Measurements from ENCODE around the gene EPO. TPM values are rescaled to one million over a fixed set of nuclear protein-coding genes. Genes with fewer than 3 reads are reported as not detected.
"Not testable (repeated sequence)": the region's sequence is repeated elsewhere in the genome, so short reads cannot be mapped to it uniquely, and the experiment has no call there.

Gene EPO
- total RNA-seq, 2 experiments from 2014 or later = not detected

- ChIA-PET POLR2A (interaction anchor here (0.8 to 1.5 kb wide), 2 partner anchors 17 to 207 kb away, joined by 3 to 5 read pairs; partner anchors contain the start of gene POP7), CTCF (interaction anchor here (0.7 to 1.5 kb wide), 7 partner anchors 8 to 1550 kb away, joined by 3 to 5 read pairs (median 3); partner anchors contain the start of genes POP7 and SLC12A9)
- no peak for ATAC-seq
- Mint-ChIP-seq H3K9me3 (ENCODE audit: low read depth) (peaks cover 7% of the 10 kb centered on the region), H3K27me3 (peaks cover 35% of the 10 kb centered on the region), H3K27ac (no peak overlapping the region), H3K36me3 (ENCODE audit: low read depth) (peaks cover 1% of the 10 kb centered on the region), H3K4me1 (peaks cover 5% of the 10 kb centered on the region), H3K4me3 (no peak overlapping the region)
- DNase-seq = no peak
- intact Hi-C loops (cut with DNase I, micrococcal nuclease) = no loop called here
Observed at GRCh38 chr7:100722480-100723212, 2.4 kb downstream of the EPO start.

- no peak for DNase-seq
- Mint-ChIP-seq H3K27me3 (peaks cover 33% of the 10 kb centered on the region), H3K27ac (no peak overlapping the region), H3K9me3 (ENCODE audit: low read depth) (peaks cover 2% of the 10 kb centered on the region), H3K36me3 (ENCODE audit: low read depth) (no peaks in the 10 kb centered on the region), H3K4me3 (no peak overlapping the region), H3K4me1 (peaks cover 5% of the 10 kb centered on the region)
- POLR2A ChIA-PET = interaction anchor here (0.6 kb wide), 1 partner anchor 9 kb away, joined by 5 read pairs; no protein-coding TSS in a partner anchor
- ATAC-seq = no peak
- intact Hi-C loops (cut with DNase I, micrococcal nuclease) = no loop called here
- CTCF ChIA-PET = interaction anchor here (1.0 to 2.9 kb wide), 4 partner anchors 18 to 160 kb away, joined by 3 to 20 read pairs (median 5); partner anchors contain the start of genes POP7 and SLC12A9
Observed at GRCh38 chr7:100723732-100724275, 3.5 kb downstream of the EPO start.

DNA sequence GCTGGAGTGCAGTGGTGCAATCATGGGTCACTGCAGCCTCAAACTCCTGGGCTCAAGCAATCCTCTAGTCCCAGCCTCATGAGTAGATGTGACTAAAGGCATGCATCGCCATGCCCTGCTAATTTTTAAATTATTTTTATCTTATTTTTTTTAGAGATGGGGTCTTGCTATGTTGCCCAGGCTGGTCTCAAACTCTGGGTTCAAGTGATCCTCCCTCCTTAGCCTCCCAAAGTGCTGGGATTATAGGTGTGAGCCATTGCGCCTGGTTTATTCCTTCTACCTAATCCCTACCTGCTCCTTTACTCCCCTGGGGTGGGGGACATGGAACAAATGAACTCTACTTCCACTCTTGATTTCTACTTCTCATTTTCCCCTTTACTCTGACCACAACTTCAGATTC lies 4.1 kb downstream of the EPO start:
- POLR2A ChIA-PET; intact Hi-C loops (cut with DNase I, micrococcal nuclease); H3K4me3 Mint-ChIP-seq; H3K36me3 Mint-ChIP-seq (ENCODE audit: low read depth); DNase-seq; H3K9me3 Mint-ChIP-seq (ENCODE audit: low read depth); ATAC-seq; H3K4me1 Mint-ChIP-seq; H3K27ac Mint-ChIP-seq: not testable (repeated sequence)
- H3K27me3 Mint-ChIP-seq = peaks cover 30% of the 10 kb centered on the region
- CTCF ChIA-PET = interaction anchor here (1.0 to 2.9 kb wide), 7 partner anchors 7 to 160 kb away, joined by 4 to 20 read pairs (median 6); partner anchors contain the start of gene POP7

GRCh38 chr7:100726996-100727761 lies 6.9 kb downstream of the EPO start:
- peaks cover 3% of the 10 kb centered on the region for H3K4me1 Mint-ChIP-seq
- no peak overlapping the region for H3K4me3 Mint-ChIP-seq
- DNase-seq (no peak), ATAC-seq (no peak)
- no peak overlapping the region for H3K27ac Mint-ChIP-seq
- peaks cover 13% of the 10 kb centered on the region for H3K27me3 Mint-ChIP-seq
- H3K9me3 Mint-ChIP-seq (ENCODE audit: low read depth) = no peaks in the 10 kb centered on the region
- H3K36me3 Mint-ChIP-seq (ENCODE audit: low read depth) = no peaks in the 10 kb centered on the region
- ChIA-PET CTCF (interaction anchor here (1.1 to 1.8 kb wide), 3 partner anchors 32 to 178 kb away, joined by 4 to 6 read pairs (median 4); no protein-coding TSS in a partner anchor), POLR2A (no interaction called here)
- intact Hi-C loops (cut with DNase I, micrococcal nuclease) = loop anchor here in 1 of 2 experiments (5.0 kb wide), 1 partner anchor 165 kb away; no protein-coding TSS in a partner anchor

- intact Hi-C loops (cut with DNase I, micrococcal nuclease) = loop anchor here in 1 of 2 experiments (5.0 kb wide), 1 partner anchor 166 kb away; no protein-coding TSS in a partner anchor
- Mint-ChIP-seq H3K36me3 (ENCODE audit: low read depth) (no peaks in the 10 kb centered on the region), H3K4me3 (no peak overlapping the region), H3K27me3 (peaks cover 5% of the 10 kb centered on the region), H3K9me3 (ENCODE audit: low read depth) (no peaks in the 10 kb centered on the region), H3K27ac (no peak overlapping the region), H3K4me1 (peaks cover 3% of the 10 kb centered on the region)
- CTCF ChIA-PET = interaction anchor here (0.7 to 1.2 kb wide), 3 partner anchors 10 to 681 kb away, joined by 3 to 5 read pairs (median 4); no protein-coding TSS in a partner anchor
- no peak for ATAC-seq
- POLR2A ChIA-PET = no interaction called here
- no peak for DNase-seq
Observed at GRCh38 chr7:100728196-100728595, 7.9 kb downstream of the EPO start.

GRCh38 chr7:100730136-100730800 lies 10.0 kb downstream of the EPO start:
- Mint-ChIP-seq H3K4me1 (peaks cover under 1% of the 10 kb centered on the region), H3K9me3 (ENCODE audit: low read depth) (no peaks in the 10 kb centered on the region), H3K27ac (no peak overlapping the region), H3K27me3 (peaks cover 2% of the 10 kb centered on the region), H3K4me3 (no peak overlapping the region), H3K36me3 (ENCODE audit: low read depth) (no peaks in the 10 kb centered on the region)
- CTCF ChIA-PET = interaction anchor here (1.0 kb wide), 1 partner anchor 329 kb away, joined by 3 read pairs; no protein-coding TSS in a partner anchor
- POLR2A ChIA-PET = no interaction called here
- intact Hi-C loops (cut with DNase I, micrococcal nuclease) = no loop called here
- DNase-seq (no peak), ATAC-seq (no peak)

DNA sequence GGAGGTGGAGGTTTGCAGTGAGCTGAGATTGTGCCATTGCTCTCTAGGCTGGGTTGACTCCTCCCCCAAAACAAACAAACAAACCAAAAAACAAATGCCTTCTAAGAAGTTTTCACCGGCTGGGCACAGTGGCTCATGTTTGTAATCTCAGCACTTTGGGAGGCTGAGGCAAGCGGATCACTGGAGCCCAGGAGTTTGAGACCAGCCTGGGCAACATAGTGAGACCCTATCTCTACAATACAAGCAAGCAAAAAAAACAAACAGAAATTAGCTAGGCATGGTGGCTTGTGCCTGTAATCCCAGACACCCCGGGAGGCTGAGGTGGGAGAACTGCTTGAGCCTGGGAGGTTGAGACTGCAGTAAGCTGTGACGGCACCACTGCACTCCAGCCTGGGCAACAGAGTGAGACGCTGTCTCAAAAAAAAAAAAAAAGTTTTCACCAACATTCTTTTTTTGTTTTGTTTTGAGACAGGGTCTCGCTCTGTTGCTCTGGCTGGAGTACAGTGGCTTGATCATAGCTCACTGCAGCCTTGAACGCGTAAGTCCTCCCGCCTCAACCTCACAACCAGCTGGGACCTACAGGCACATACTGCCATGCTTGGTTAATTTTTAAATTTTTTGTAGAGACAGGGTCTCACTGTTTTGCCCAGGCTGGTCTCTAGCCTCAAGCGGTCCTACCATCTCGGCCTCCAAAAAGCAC lies 11.8 kb downstream of the EPO start:
- CTCF ChIA-PET = no interaction called here
- no peak for DNase-seq
- POLR2A ChIA-PET = no interaction called here
- H3K27me3 Mint-ChIP-seq = peaks cover 2% of the 10 kb centered on the region
- no peaks in the 10 kb centered on the region for H3K36me3 Mint-ChIP-seq (ENCODE audit: low read depth)
- H3K9me3 Mint-ChIP-seq (ENCODE audit: low read depth) = no peaks in the 10 kb centered on the region
- intact Hi-C loops (cut with DNase I, micrococcal nuclease) = no loop called here
- no peak overlapping the region for H3K27ac Mint-ChIP-seq
- no peak for ATAC-seq
- no peaks in the 10 kb centered on the region for H3K4me1 Mint-ChIP-seq
- H3K4me3 Mint-ChIP-seq = no peak overlapping the region

DNA sequence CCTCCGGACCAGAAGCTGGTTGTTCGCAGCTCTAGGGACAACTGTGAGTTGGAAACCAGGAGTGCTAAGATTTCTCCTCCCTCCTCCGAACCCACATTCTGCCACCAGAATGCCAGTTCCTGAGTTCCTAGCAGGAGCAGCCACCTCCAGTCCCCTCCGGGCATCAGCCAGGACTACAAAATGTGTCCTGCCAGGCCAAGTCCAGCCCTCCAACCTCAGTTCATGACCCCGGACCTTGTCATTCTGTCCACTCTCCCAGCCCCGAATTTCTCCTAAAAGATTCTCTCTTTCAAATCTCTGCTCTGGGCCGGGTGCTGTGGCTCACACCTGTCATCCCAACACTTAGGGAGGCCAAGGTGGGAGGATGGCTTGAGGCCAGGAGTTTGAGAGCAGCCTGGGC lies 15.5 kb downstream of the EPO start:
- H3K36me3 Mint-ChIP-seq (ENCODE audit: low read depth) = no peaks in the 10 kb centered on the region
- H3K27me3 Mint-ChIP-seq = peaks cover 2% of the 10 kb centered on the region
- ChIA-PET POLR2A (no interaction called here), CTCF (no interaction called here)
- ATAC-seq (no peak), DNase-seq (no peak)
- H3K27ac Mint-ChIP-seq = no peak overlapping the region
- H3K4me3 Mint-ChIP-seq = no peak overlapping the region
- H3K9me3 Mint-ChIP-seq (ENCODE audit: low read depth) = no peaks in the 10 kb centered on the region
- intact Hi-C loops (cut with DNase I, micrococcal nuclease) = no loop called here
- no peaks in the 10 kb centered on the region for H3K4me1 Mint-ChIP-seq

DNA sequence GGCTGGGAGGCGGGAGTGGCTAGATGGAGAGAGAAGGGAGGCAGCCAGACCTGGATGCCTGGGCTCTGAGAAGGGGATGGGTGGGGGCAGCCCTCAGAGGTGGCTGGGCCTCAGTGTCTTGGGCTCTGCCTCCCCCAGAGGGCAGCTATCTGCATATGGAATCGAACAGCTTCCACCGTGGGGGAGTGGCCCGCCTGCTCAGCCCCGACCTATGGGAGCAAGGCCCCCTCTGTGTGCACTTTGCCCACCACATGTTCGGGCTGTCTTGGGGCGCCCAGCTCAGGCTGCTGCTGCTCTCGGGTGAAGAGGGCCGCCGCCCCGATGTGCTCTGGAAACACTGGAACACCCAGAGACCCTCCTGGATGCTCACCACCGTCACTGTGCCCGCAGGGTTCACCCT lies 16.4 kb downstream of the EPO start:
- Mint-ChIP-seq H3K4me3 (no peak overlapping the region), H3K27me3 (peaks cover 2% of the 10 kb centered on the region), H3K9me3 (ENCODE audit: low read depth) (no peaks in the 10 kb centered on the region), H3K36me3 (ENCODE audit: low read depth) (no peaks in the 10 kb centered on the region), H3K27ac (no peak overlapping the region), H3K4me1 (no peaks in the 10 kb centered on the region)
- intact Hi-C loops (cut with DNase I, micrococcal nuclease) = no loop called here
- POLR2A ChIA-PET = no interaction called here
- DNase-seq (no peak), ATAC-seq (no peak)
- CTCF ChIA-PET = no interaction called here

DNA sequence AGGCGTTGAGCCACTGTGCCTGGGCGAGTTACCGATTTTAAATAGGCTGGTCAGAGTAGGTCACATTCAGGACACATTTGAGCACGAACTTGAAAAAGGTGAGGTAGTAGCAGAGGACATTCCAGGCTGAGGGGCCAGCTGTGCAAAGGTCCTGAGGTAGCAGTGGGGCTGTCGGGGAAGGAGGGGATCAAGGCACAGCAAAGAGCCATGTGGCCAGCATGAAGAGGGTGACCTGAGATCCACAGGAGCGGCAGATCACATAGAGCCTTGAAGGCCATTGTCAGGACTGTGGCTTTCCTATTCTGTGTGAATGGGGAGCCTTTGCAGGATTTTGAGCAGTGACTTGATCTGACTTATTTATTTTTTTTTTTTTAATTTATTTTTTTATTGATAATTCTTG lies 19.7 kb downstream of the EPO start:
- DNase-seq = no peak
- ChIA-PET CTCF (no interaction called here), POLR2A (no interaction called here)
- H3K4me1 Mint-ChIP-seq = no peaks in the 10 kb centered on the region
- no peak overlapping the region for H3K27ac Mint-ChIP-seq
- H3K9me3 Mint-ChIP-seq (ENCODE audit: low read depth) = peaks cover 1% of the 10 kb centered on the region
- no peaks in the 10 kb centered on the region for H3K36me3 Mint-ChIP-seq (ENCODE audit: low read depth)
- intact Hi-C loops (cut with DNase I, micrococcal nuclease) = no loop called here
- ATAC-seq = no peak
- peaks cover 3% of the 10 kb centered on the region for H3K27me3 Mint-ChIP-seq
- no peak overlapping the region for H3K4me3 Mint-ChIP-seq

GRCh38 chr7:100744605-100745004 lies 24.3 kb downstream of the EPO start:
- no peak for ATAC-seq
- H3K4me1 Mint-ChIP-seq = no peaks in the 10 kb centered on the region
- ChIA-PET CTCF (no interaction called here), POLR2A (no interaction called here)
- H3K9me3 Mint-ChIP-seq (ENCODE audit: low read depth) = peaks cover 1% of the 10 kb centered on the region
- H3K4me3 Mint-ChIP-seq = no peak overlapping the region
- H3K27ac Mint-ChIP-seq = no peak overlapping the region
- intact Hi-C loops (cut with DNase I, micrococcal nuclease) = no loop called here
- peaks cover 15% of the 10 kb centered on the region for H3K27me3 Mint-ChIP-seq
- H3K36me3 Mint-ChIP-seq (ENCODE audit: low read depth) = no peaks in the 10 kb centered on the region
- DNase-seq = no peak
